ENCODE data around the gene NME3.

NME3 gene

DNA sequence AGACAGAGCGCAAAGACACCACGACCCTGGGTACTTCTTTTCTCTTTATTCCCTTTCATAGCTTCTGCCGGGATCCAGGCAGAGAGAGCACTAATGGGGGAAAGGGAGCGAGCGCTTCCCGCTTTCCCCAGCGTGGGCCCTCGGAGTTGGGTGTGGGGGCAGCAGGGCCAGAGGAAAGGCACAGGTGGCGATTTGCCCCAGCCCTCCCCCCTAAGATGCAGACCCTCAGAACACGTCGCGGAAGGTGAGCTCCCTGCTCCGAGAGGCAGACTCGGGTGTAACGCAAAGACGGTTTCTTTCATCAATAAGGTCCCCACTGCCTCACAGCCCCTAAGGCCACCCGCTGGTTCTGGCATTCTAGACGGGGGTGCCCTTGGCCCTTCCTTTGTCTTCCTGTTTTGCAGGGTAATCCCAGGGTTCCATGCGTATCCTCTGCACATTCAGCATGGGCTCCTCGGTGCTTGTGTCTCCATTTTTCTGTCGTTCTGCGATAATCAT is 570 bp upstream of the NME3 start:
- no peak for DNase-seq (ENCODE audit: low read depth)
- TF ChIP-seq, protein P1, sequence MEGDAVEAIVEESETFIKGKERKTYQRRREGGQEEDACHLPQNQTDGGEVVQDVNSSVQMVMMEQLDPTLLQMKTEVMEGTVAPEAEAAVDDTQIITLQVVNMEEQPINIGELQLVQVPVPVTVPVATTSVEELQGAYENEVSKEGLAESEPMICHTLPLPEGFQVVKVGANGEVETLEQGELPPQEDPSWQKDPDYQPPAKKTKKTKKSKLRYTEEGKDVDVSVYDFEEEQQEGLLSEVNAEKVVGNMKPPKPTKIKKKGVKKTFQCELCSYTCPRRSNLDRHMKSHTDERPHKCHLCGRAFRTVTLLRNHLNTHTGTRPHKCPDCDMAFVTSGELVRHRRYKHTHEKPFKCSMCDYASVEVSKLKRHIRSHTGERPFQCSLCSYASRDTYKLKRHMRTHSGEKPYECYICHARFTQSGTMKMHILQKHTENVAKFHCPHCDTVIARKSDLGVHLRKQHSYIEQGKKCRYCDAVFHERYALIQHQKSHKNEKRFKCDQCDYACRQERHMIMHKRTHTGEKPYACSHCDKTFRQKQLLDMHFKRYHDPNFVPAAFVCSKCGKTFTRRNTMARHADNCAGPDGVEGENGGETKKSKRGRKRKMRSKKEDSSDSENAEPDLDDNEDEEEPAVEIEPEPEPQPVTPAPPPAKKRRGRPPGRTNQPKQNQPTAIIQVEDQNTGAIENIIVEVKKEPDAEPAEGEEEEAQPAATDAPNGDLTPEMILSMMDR (conservative IDR thresholded peaks at IDR 0.05; ENCODE audit: low read length), result no peak
- peak overlapping the region; percentile 76 for H3K4me3 ChIP-seq (ENCODE audit: low read length)

GRCh38 chr16:1770328-1771187 is 785 bp downstream of the NME3 start:
- H3K4me3 ChIP-seq (ENCODE audit: low read length), result peak overlapping the region; percentile 76
- TF ChIP-seq, protein P1 (conservative IDR thresholded peaks at IDR 0.05; ENCODE audit: low read length), result 0 out of 2 replicates have a peak, but pooled peaks have one; percentile 1
- peak; percentile 51 for DNase-seq (ENCODE audit: low read depth)

DNA sequence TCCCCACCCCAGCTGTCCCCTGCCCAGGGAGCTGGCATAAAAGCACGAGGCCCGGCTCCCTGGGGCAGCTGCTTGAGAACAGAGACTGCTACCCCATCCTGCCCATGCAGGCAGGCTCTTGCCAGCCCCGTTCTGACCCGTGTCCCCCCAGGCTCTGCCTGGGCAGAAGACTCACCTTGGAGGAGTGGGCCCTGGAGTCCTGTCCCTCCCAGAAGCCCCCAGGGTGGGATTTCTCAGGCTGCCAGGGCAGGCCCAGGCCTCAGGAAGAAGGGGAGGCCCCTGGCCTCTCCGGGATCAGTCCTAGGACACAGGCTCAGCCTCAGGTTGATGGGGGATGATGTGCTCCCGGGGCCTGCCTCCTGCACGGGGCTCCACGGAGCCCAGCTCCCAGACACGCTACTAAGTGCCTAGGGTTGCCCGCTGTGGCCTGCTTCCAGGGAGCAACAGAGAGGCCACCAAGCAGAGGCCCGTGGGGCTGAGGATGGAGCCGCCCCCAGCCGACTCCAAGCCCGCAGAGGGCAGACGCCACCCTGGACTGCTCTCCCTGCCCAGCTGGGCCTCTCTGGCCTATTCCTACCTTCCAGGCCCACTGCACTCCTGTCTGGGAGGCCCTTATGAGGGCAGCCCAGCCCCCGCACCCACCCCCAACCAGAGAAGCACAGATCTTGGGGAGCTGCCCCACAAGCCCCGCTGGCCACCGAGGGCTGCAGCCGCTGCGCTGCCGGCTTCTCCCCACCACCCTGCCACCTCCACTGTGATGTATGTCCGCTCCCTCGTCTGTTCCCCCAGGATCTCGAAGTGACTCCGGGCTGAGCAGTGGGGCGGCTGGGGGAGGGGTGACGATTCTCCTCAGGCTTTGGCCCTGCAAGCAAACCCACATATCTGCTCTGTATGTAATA is 1.7 kb downstream of the NME3 start:
- TF ChIP-seq, protein P1 (conservative IDR thresholded peaks at IDR 0.05; ENCODE audit: low read length), result no peak
- DNase-seq (ENCODE audit: low read depth), result no peak
- no peak overlapping the region for H3K4me3 ChIP-seq (ENCODE audit: low read length)

DNA sequence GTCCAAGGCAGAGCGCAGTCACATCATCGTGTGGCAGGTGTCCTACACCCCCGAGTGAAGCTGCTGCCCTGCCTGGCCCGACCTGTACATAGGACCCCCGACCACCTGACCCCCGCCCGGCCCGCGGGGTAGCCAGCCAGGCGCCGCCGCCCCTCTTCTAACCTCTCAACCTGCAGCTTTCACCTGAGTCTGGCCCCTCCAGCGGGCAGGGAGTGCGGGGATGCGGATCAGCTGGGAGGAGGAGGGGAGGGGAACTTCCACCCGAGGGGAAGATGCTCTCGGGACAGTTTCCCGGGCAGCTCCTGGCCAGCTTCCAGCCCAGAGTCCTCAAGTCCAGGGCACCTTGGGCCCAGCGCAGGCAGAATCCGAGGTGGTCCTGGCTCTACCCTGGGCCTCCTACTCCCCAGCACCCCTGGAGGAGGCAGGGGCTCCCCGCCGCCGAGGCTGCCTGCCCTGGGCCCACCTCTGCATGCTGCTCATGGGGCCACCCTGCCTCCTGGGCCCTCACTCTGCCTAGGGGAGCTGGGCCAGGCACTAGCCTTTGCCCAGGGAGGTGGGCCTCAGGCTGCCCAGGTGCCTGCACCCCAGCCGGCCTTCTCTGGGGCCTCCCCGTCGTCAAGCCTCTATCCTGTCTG is 2.5 kb downstream of the NME3 start:
- H3K4me3 ChIP-seq (ENCODE audit: low read length), result no peak overlapping the region
- TF ChIP-seq, protein P1 (conservative IDR thresholded peaks at IDR 0.05; ENCODE audit: low read length), result no peak
- DNase-seq (ENCODE audit: low read depth), result no peak

- TF ChIP-seq, protein P1 (conservative IDR thresholded peaks at IDR 0.05; ENCODE audit: low read length), result no peak
- no peak for DNase-seq (ENCODE audit: low read depth)
- no peak overlapping the region for H3K4me3 ChIP-seq (ENCODE audit: low read length)
Measured at GRCh38 chr16:1768061-1768766, 3.1 kb downstream of the NME3 start.
